ENCODE measurements around the gene DOCK3.

The DOCK3 gene

DNA sequence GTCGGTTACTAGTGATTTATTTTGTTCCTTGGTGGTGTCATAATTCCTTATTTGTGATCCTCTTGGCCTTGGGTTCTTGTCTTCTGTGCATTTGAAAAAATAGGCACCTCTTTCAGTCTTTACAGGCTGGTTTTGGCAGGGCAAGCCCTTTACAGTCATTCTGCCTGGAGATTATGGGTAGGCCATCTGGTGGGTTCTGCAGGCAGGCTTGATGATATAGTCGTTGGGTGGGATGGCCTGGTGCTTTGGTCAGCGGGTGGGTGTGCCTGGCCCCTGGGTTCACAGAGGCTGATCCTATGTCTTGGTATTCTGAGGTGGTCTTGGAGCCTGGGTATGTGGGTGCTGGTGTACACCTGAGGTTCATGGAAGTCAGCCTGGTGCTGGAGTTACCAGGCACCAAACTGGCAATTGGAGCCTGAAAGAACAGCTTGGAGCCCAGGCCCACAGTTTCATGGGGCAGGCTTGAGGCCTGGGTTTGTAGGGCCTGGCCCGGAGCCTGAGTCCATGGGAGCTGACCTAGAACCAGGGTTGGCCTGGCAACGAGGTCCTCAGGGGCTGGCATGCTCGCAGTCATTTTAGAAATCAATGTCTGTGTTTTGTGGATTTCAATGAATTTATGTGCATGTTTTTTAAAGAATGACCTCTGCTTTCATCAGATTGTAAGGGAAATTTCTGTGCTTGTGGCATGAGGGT is 63.3 kb downstream of the DOCK3 start:
- TF ChIP-seq, protein P1, sequence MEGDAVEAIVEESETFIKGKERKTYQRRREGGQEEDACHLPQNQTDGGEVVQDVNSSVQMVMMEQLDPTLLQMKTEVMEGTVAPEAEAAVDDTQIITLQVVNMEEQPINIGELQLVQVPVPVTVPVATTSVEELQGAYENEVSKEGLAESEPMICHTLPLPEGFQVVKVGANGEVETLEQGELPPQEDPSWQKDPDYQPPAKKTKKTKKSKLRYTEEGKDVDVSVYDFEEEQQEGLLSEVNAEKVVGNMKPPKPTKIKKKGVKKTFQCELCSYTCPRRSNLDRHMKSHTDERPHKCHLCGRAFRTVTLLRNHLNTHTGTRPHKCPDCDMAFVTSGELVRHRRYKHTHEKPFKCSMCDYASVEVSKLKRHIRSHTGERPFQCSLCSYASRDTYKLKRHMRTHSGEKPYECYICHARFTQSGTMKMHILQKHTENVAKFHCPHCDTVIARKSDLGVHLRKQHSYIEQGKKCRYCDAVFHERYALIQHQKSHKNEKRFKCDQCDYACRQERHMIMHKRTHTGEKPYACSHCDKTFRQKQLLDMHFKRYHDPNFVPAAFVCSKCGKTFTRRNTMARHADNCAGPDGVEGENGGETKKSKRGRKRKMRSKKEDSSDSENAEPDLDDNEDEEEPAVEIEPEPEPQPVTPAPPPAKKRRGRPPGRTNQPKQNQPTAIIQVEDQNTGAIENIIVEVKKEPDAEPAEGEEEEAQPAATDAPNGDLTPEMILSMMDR (IDR thresholded peaks at IDR 0.05): no peak

DNA sequence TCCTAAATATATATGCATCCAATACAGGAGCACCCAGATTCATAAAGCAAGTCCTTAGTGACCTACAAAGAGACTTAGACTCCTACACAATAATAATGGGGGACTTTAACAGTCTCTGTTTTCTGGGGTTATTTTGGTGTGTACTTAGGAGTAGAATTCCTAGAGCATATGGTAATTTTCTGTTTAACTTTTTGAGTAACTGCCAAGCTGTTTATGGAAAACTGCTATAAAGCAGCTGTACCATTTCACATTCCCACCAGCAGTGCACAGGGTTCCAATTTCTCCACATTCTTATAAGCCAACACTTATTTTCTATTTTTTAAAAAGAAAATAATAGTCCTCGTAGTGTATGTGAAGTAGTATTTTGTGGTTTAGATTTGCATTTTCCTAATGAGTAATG is 68.9 kb downstream of the DOCK3 start:
- TF ChIP-seq, protein P1 (IDR thresholded peaks at IDR 0.05): no peak

DNA sequence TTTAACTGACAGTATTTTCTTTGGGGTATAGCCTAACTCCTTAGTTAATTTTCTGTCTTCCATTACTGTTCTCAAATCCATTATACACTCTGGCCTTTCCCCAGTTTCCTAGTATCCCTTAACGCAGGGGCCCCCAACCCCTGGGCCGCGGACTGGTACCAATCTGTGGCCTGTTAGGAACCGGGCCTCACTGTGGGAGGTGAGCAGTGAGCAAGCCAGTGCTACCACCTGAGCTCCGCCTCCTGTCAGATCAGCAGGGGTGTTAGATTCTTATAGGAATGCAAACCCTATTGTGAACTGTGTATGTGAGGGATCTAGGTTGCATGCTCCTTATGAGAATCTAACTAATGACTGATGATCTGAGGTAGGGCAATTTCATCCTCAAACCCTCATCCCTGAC is 75.1 kb downstream of the DOCK3 start:
- TF ChIP-seq, protein P1 (IDR thresholded peaks at IDR 0.05): no peak

DNA sequence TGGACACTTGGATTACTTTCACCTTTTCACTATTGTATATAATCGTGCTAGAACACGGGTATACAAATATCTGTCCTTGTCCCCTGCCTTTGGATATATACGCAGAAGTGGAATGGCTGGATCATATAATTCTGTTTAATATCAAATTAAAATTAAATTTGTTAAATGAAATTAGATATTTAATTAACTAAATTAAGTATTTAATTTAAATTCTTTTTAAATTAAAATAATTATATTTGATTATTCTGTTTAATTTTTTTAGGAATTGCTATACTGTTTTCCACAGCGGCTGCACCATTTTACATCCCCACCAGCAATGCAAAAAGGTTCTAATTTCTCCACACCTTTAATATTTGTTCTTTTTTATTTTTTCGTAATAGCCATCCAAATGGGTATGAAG is 84.3 kb downstream of the DOCK3 start:
- TF ChIP-seq, protein P1 (IDR thresholded peaks at IDR 0.05): no peak

DNA sequence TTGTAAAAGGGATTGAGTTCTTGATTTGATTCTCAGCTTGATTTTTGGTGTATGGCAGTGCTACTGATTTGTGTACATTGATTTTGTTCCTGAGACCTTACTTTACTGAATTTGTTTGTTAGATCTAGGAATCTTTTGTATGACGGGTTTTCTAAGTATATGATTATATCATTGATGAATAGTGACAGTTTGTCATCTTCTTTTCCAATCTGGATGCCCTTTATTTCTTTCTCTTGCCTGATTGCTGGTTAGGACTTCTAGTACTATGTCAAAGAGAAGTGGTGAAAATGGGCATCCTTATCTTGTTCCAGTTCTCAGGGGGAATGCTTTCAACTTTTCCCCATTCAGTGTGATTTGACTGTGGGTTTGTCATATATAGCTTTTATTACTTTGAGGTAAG is 103.0 kb downstream of the DOCK3 start:
- TF ChIP-seq, protein P1 (IDR thresholded peaks at IDR 0.05): no peak

DNA sequence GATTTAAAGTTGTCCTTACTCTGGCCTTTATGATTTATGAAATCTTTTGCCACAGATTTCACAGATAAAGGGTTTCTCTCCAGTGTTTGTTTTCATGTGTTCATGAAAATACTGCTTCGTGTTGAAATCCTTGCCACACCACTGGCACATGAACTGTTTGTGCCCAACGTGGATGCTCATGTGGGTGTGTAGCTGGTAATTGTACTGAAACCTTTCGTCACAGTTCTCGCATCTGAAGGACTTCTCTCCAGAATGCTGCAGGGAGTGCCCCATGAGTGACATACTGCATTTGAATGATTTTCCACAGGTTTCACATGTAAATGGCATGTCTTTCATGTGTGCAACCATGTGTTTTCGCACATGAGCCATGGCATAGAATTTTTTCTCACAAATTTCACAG is 111.9 kb downstream of the DOCK3 start:
- TF ChIP-seq, protein P1 (IDR thresholded peaks at IDR 0.05): no peak

DNA sequence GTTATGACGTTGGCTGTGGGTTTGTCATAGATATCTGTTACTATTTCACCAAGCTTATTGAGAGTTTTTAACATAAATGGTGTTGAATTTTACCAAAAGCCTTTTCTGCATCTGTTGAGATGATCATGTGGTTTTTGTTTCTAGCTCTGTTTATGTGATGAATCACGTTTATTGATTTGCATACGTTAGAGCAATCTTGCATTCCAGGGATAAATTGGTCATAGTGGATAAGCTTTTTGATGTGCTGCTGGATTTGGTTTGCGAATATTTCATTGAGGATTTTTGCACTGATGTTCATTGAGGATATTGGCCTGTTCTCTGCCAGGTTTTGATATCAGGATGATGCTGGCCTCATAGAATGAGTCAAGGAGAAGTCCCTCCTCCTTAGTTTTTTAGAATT is 117.8 kb downstream of the DOCK3 start:
- TF ChIP-seq, protein P1 (IDR thresholded peaks at IDR 0.05): no peak

DNA sequence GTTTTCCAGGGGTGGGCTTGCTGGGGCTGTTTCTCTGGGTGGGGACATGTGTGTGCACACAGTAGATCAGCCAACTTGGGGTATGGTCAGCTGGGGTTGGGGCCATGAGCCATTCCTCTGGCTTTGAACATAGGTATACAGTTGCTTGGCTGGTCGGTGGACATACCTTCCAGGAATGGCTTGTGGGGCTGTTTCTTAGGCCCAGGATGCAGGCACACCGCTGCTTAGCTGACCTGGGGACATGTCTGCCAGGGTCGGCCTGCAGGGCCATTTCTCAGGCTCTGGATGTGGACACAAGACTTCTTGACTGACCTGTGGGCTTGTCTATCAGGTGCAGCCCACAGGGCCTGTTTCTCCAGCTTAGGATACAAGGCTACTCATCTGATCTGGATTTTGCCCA is 130.6 kb downstream of the DOCK3 start:
- TF ChIP-seq, protein P1 (IDR thresholded peaks at IDR 0.05): no peak
